Measurements from ENCODE around the gene ARHGAP10.

DNA sequence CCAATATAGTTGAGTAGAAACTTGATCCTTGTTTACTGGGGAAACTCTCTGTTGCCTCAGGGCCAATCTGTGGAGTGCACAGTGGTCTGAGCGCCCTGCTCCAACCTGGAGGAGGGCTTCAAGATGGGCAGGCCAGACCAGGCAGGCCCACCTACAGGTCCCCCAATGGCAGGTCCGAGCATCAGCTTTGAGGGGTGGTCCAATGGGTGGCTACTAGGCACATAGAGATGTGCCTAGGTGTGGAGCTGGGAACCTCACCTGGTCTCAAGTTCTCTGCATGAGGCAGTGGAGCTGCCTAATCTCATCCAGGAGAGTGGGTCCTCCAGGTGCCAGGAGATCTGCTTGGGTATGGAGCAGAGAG lies 252.9 kb downstream of the ARHGAP10 start:
- no peak for TF ChIP-seq POLR2A (IDR thresholded peaks at IDR 0.05)
- TF ChIP-seq, protein P1, sequence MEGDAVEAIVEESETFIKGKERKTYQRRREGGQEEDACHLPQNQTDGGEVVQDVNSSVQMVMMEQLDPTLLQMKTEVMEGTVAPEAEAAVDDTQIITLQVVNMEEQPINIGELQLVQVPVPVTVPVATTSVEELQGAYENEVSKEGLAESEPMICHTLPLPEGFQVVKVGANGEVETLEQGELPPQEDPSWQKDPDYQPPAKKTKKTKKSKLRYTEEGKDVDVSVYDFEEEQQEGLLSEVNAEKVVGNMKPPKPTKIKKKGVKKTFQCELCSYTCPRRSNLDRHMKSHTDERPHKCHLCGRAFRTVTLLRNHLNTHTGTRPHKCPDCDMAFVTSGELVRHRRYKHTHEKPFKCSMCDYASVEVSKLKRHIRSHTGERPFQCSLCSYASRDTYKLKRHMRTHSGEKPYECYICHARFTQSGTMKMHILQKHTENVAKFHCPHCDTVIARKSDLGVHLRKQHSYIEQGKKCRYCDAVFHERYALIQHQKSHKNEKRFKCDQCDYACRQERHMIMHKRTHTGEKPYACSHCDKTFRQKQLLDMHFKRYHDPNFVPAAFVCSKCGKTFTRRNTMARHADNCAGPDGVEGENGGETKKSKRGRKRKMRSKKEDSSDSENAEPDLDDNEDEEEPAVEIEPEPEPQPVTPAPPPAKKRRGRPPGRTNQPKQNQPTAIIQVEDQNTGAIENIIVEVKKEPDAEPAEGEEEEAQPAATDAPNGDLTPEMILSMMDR (IDR thresholded peaks at IDR 0.05) = no peak
